GM19351 (cell line): ENCODE data around the gene EXOC6.

Experiments
- ATAC-seq: cut with Tn5 transposase; IDR thresholded peaks from one replicate; pipeline ENCODE4 v1.9.1; 2021; ENCODE audit warnings: mild to moderate bottlenecking, moderate library complexity; ENCODE audit not compliant: unreplicated experiment

Gene EXOC6

GRCh38 chr10:92832121-92832520, 16.2 kb upstream of the EXOC6 start:
- no peak for ATAC-seq

DNA sequence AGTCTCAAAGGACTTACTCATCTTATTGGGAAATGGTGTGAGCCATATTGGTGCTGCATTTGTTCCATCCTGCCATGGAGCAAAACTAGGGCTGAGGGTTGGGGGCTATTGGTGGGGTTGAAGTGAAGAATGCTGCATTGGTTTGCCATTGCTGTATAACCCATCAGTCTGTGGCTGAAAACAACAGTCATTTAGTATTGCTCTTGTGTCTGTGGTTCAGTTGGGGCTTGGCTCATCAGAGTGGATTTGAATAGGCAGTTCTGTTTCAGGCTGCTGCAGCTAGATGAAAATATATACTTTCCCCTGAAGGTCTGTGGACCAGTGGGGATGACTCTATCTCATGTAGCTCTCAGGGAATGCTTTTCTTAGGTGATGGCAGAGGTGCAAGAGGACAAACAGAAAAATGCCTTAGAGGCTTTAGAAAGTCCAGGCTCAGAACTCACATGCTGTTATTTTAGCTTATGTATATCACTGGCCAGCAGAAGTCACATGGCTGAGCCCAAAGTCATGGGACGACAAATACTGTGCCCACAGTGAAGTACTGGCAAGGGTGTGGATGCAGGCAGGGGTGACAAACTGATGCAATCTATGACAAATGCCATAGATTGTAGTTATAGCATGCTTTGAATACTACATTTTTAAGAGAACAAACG, 15.2 kb upstream of the EXOC6 start:
- peak; percentile 44 for ATAC-seq

DNA sequence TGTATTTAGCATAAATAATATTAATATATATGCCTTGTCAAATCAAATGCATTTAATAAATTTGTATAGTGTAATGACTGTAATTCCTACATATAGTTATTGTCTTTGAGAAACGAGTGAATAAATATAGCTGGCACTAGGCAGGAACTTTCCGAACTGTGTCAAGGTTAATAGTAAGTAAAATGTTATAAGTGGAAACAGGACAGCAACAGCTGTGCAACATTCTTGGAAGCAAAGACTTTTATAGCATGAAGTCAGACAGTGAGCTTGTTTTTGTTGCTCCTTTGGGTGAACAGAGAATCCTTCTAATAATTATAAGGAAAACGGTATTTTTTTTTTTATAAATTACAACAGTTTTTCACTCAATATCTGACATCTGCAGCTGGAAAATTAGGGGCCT, 14.0 kb upstream of the EXOC6 start:
- no peak for ATAC-seq

- no peak for ATAC-seq
These were observed 13.3 kb upstream of the EXOC6 start for GRCh38 chr10:92834986-92835385.

DNA sequence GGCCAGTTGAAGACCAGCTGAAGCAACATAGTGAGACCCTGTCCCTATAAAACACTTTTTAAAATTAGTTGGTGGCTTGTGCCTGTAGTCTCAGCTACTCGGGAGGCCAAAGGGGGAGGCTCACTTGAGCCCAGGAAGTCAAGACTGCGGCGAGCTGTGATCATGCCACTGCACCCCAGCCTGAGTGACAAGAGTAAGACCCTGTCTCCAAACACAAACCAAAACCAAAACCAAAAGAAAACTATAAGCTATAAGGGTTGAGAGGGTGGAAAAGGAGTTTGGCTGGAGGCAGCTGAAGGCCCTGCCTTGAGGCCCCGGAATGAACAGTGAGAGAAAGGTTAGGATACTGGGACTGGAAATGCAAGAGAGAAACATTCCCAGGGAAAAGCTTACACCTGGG, 10.9 kb upstream of the EXOC6 start:
- ATAC-seq = no peak

GRCh38 chr10:92839191-92840085, 8.9 kb upstream of the EXOC6 start:
- no peak for ATAC-seq

DNA sequence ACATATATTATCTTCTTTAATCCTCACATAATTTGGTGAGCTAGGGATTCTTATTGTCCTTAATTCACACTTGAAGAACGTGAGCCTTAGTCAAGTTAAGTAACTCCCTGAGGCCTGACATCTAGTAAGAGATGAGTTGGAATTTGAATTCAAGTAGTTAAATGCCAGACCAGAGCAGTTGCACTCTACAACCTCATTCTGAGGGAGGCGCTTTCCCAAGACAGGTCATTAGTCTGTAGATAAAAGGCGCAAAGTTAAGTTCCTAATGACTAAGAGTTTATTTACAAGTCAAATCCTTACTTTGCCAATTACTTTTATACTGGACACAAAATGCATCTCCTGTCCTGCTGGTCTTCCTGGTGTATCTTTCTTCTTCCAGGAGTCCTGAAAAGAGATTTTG, 3.6 kb upstream of the EXOC6 start:
- no peak for ATAC-seq

- ATAC-seq = no peak
These were observed 2.4 kb upstream of the EXOC6 start for GRCh38 chr10:92845921-92846320.

DNA sequence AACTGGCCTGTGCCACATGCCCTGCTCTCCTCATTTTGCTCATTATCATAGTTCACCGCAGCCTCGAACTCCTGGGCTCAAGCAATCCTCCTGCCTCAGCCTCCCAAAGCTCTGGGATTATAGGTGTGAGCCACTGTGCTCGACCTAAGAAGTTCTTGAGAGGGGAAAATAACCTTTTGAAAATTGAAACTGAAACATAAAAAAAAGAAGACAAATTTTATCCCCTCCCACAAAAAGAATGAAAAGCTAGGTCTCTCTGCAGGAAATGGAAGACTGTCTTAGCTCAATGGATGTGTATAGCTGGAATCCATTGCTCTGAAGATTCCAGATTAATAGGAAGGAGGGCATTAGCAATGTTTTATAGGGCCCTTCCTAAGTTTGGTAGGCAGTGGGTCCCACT, 2.0 kb upstream of the EXOC6 start:
- ATAC-seq = no peak

DNA sequence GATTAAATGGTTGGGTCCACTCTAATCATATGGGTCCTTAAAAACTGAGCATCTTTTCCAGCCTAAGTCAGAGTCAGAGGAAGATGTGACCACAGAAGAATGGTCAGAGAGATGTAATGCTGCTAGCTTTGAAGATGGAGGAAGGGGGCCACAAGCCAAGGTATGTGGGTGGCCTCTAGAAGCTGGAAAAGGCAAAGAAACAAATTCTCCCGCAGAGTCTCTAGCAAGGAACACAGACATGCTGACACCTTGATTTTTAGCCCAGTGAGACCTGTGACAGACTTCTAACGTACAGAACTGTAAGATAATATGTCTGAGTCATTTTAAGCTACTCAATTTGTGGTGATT, 1.5 kb upstream of the EXOC6 start:
- no peak for ATAC-seq

GRCh38 chr10:92847202-92847864, 987 bp upstream of the EXOC6 start:
- no peak for ATAC-seq

- no peak for ATAC-seq
These were observed 281 bp upstream of the EXOC6 start for GRCh38 chr10:92848037-92848440.

DNA sequence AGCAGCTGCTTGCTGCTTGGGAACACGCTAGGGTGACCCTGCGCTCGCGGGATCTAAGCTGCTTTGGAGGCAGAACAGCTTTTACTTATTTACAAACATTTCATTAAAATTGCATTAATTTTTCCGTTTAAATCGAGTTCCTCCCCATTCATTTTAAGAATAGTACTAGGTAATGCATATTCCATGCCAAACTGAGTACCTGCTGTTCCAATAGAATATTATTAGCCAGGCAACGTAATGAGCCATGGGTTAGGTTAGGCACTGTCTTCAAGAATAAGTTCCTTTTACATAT, 860 bp downstream of the EXOC6 start:
- ATAC-seq = no peak

DNA sequence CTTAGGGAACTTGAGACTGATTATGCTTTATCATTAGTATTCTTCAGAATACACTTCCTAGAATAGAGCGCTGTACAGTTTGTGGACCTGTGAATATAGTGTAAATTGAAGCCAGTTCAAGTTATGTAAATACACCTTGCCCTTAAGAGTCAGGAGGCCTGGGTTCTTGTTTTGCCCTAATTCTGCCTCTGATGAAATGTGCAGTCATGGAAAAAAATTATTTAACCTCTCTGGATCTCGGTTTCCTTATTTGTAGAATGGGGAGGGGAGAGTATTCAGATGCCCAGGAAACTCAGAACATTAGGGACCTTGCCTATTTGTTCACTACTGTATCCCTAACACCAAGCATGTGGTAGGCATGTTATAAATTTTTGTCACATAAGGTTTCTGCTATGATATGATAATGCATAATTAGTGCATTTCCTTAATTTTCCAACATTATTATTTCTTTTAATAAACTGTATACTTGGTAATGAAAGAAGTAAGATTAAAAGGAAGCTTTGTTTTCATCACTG, 1.3 kb downstream of the EXOC6 start:
- ATAC-seq = no peak

- no peak for ATAC-seq
These were observed 1.9 kb downstream of the EXOC6 start for GRCh38 chr10:92850185-92850584.

DNA sequence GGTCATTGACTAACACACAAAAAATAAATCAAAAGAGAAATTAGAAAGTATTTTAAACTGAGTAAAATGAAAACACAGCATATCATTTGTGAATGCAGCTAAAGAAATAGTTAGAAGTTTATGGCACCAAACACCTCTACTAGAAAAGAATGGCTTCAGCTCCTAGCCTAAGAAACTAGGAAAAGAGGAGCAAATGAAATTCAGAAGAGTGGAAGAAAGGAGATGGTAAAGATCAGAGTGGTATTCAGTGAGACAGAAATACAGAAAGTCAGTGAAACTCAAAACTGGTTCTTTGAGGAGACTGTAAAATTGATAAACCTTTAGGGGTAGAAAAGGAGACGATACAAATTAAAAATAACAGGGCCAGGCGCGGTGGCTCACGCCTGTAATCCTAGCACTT, 2.7 kb downstream of the EXOC6 start:
- ATAC-seq = no peak

GRCh38 chr10:92855560-92855959, 7.2 kb downstream of the EXOC6 start:
- no peak for ATAC-seq

GRCh38 chr10:92857904-92858514, 9.7 kb downstream of the EXOC6 start:
- ATAC-seq = no peak

GRCh38 chr10:92867235-92867634, 18.9 kb downstream of the EXOC6 start:
- no peak for ATAC-seq

DNA sequence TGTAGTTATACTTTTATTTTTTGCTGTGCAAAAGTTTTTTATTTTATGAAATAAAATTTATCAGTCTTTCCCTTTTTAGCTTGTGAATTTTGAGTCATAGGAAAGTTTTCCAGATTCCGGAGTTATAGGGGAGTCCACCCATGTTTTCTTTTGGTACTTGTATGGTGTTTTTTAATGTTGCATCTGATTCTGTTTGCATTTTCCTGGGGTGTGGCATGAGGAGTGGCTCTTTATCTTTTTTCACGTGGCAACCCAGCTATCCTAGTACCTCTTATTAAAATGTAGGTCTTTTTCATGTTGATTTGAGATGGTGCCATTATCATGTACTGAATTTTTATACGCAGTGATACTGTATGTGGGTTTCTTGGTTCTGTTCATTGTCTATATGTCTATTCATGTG, 19.7 kb downstream of the EXOC6 start:
- ATAC-seq = no peak

DNA sequence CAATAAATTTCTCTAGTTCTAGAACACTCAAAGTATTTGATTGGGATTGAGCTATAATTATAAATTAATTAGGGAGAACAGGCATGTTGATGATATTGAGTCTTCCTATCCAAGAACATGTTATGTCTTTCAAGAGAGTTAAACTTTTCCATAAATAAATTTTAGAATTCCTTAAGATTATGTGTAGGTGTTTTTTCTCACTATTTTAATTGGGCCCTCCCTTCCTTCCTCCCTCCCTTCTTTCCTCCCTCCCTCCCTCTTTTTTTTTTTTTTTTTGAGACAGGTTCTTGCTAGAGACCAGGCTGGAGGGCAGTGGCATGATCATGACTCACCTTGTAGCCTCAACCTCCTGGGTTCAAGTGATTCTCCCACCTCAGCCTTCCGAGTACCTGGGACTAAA, 20.2 kb downstream of the EXOC6 start:
- ATAC-seq = no peak

DNA sequence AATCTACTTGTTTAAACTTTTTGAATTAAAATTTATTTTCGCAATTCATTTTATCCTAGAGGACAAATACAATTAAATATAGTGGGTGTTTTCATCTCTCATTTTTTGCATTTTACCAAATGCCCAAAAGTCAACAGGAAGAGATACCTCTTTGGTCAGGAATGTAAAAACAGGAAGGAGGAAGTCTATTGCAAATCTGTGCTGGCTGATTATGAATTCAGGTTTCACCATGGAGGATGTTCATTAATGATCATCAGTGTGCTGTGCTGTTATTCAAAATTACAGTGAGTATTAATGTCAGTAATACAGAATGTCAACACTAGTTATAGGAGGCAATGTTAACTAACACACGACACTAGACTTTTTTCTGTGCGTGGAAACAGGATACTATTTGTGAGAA, 24.7 kb downstream of the EXOC6 start:
- ATAC-seq = no peak
